ENCODE results near the gene SELENOH. TPM values are rescaled to one million over a fixed set of nuclear protein-coding genes. Genes with fewer than 3 reads are reported as not detected.

SELENOH gene
- total and polyA plus RNA-seq, 2 of the 8 experiments (the other 6 are each of a cell fraction or from before 2014, with no cell fraction given) = 243 to 264 TPM

- no peak for TF ChIP-seq KDM1A (IDR thresholded peaks at IDR 0.05; ENCODE audit: borderline replicate concordance, low read length)
- TF ChIP-seq CTBP2 (IDR thresholded peaks at IDR 0.05; ENCODE audit: borderline replicate concordance, insufficient read depth, insufficient read length, low read length) = no peak
These were observed 23.7 kb downstream of the SELENOH start (continued) for GRCh38 chr11:57764972-57765371.
